Neutrophil (primary cell): Measurements from ENCODE around the gene MTCH1.

Experiments used
- H3K27ac ChIP-seq: fragments of 200-600 bp; sonication (generic); 2 replicates; pipeline ENCODE4 v1.5.1; 2016; ENCODE audit warnings: mild to moderate bottlenecking, moderate library complexity
- H3K27me3 ChIP-seq: fragments of 200-600 bp; sonication (generic); 2 replicates; pipeline ENCODE4 v1.6.0; 2016; ENCODE audit warnings: mild to moderate bottlenecking
- H3K36me3 ChIP-seq: fragments of 200-600 bp; sonication (generic); 2 replicates; pipeline ENCODE4 v1.5.1; 2017
- H3K4me1 ChIP-seq, 2 experiments: fragments of 200-600 bp in 1 of 2; sonication (generic) in 1 of 2; 1 replicate in 1 of 2; 2 replicates in 1 of 2; pipeline versions ENCODE4 v1.5.1 to v1.6.1; 2013 to 2016; ENCODE audit warnings: low read depth in 1 of 2, low read length in 1 of 2, mild to moderate bottlenecking in 1 of 2, moderate library complexity in 1 of 2; ENCODE audit not compliant: control insufficient read depth in 1 of 2, insufficient read depth in 1 of 2
- H3K4me3 ChIP-seq, 2 experiments: fragments of 200-600 bp in 1 of 2; sonication (generic) in 1 of 2; 1 replicate in 1 of 2; 2 replicates in 1 of 2; pipeline ENCODE4 v1.5.1; 2013 to 2016; ENCODE audit warnings: low read depth in 1 of 2, low read length in 1 of 2, mild to moderate bottlenecking in 1 of 2, moderate library complexity in 1 of 2
- H3K9me3 ChIP-seq: fragments of 200-600 bp; sonication (generic); 2 replicates; pipeline ENCODE4 v1.5.1; 2016
- CTCF ChIP-seq: fragments of 200-600 bp; sonication (generic); IDR thresholded peaks from 2 replicates; pipeline ENCODE4 v1.5.1; 2016; ENCODE audit warnings: antibody characterized with exemption

The MTCH1 gene

GRCh38 chr6:36989264-36989663, 3.3 kb upstream of the MTCH1 start:
- Histone ChIP-seq H3K9me3 (no peaks in the 10 kb centered on the region), H3K27ac (no peak overlapping the region), H3K4me1 (peaks cover 22 to 26% of the 10 kb centered on the region in 2 experiments), H3K27me3 (peaks cover 2% of the 10 kb centered on the region), H3K36me3 (no peaks in the 10 kb centered on the region), H3K4me3 (no peak overlapping the region)
- TF ChIP-seq CTCF, result no peak

GRCh38 chr6:36986704-36987047, 680 bp upstream of the MTCH1 start:
- Histone ChIP-seq H3K27ac (peak overlapping the region; percentile 91), H3K27me3 (no peaks in the 10 kb centered on the region), H3K4me3 (peak overlapping the region; percentile 90 to 96), H3K9me3 (no peaks in the 10 kb centered on the region), H3K36me3 (no peaks in the 10 kb centered on the region), H3K4me1 (peaks cover 30 to 34% of the 10 kb centered on the region in 2 experiments)
- TF ChIP-seq CTCF, result no peak

- H3K27ac ChIP-seq, result peak overlapping the region; percentile 91
- H3K4me1 ChIP-seq, result peaks cover 30 to 34% of the 10 kb centered on the region in 2 experiments
- no peaks in the 10 kb centered on the region for H3K9me3 ChIP-seq
- TF ChIP-seq CTCF, result no peak
- H3K4me3 ChIP-seq, result peak overlapping the region; percentile 90 to 96
- H3K36me3 ChIP-seq, result peaks cover 8% of the 10 kb centered on the region
- H3K27me3 ChIP-seq, result no peaks in the 10 kb centered on the region
Observed at GRCh38 chr6:36985417-36985807, 584 bp downstream of the MTCH1 start.

- peak overlapping the region; percentile 90 to 96 for H3K4me3 ChIP-seq
- H3K4me1 ChIP-seq, result peaks cover 30 to 34% of the 10 kb centered on the region in 2 experiments
- no peak for TF ChIP-seq CTCF
- no peaks in the 10 kb centered on the region for H3K27me3 ChIP-seq
- peaks cover 15% of the 10 kb centered on the region for H3K36me3 ChIP-seq
- H3K9me3 ChIP-seq, result no peaks in the 10 kb centered on the region
- H3K27ac ChIP-seq, result peak overlapping the region; percentile 91
Observed at GRCh38 chr6:36984581-36985416, 1.2 kb downstream of the MTCH1 start.

GRCh38 chr6:36983538-36983937, 2.5 kb downstream of the MTCH1 start:
- peaks cover 30 to 34% of the 10 kb centered on the region in 2 experiments for H3K4me1 ChIP-seq

More at GRCh38 chr6:36983538-36983937, 2.5 kb downstream of the MTCH1 start:
- no peaks in the 10 kb centered on the region for H3K9me3 ChIP-seq
- no peaks in the 10 kb centered on the region for H3K27me3 ChIP-seq
- peak overlapping the region; percentile 18 for H3K27ac ChIP-seq
- TF ChIP-seq CTCF, result no peak
- H3K36me3 ChIP-seq, result peaks cover 24% of the 10 kb centered on the region
- no peak overlapping the region for H3K4me3 ChIP-seq
